ENCODE measurements around the gene DDIT4. TPM values are rescaled to one million over a fixed set of nuclear protein-coding genes. Genes with fewer than 3 reads are reported as not detected.

Gene DDIT4
- total and polyA plus RNA-seq, 2 of the 4 experiments (the other 2 are of a cell fraction) = 59.6 to 108 TPM

DNA sequence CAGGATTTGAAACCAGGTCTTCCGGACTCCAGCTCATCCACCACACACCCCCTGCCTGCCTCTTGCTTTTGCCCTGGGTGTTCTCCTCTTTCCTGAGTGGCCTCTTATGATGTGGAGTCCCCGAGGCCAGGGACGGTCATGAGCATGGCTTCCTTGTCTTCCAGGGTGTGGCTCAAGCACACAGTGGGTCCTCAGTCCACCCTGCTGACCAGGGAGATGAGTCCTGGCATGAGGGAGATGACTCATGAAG, 48.2 kb downstream of the DDIT4 start:
- H3K9ac ChIP-seq (ENCODE audit: low read depth, low read length) = no peak overlapping the region
- peak overlapping the region; percentile 68; the same call in 1 of the 2 replicates for H3K56ac ChIP-seq (ENCODE audit: extremely low read depth, insufficient read depth, low read length)
- no peaks in the 10 kb centered on the region for H4K20me1 ChIP-seq (ENCODE audit: insufficient read depth, low read length)
- H2AFZ ChIP-seq (replicated peaks; ENCODE audit: low read length, poor library complexity) = peak overlapping the region; percentile 84
- peaks cover 0 to 22% of the 10 kb centered on the region in 2 experiments; a peak in 2 of 4 replicates for H3K79me1 ChIP-seq (ENCODE audit: low read depth in 1 of 2, low read length in 2 of 2)
- no peaks in the 10 kb centered on the region for H3K9me3 ChIP-seq (ENCODE audit: control insufficient read depth, insufficient read depth, low read length)
- peak overlapping the region; percentile 92 to 99; a peak in 2 of 4 replicates for H4K8ac ChIP-seq (ENCODE audit: low read depth in 2 of 2, low read length in 2 of 2)
- H3K27ac ChIP-seq (ENCODE audit: insufficient read depth, low read length) = peak overlapping the region; percentile 96
- 80% methylated on average over 2 of the region's 3 CpGs; no CpG with 5 or more reads in 1 of the 2 experiments for WGBS, 2 experiments (ENCODE audit: extremely low coverage in 2 of 2, insufficient read length in 1 of 2)
- POLR2A ChIA-PET (ENCODE audit: unreplicated experiment) = interaction anchor here (0.6 kb wide), 1 partner anchor 40 kb away, joined by 3 read pairs; no protein-coding TSS in a partner anchor
- peak overlapping the region; percentile 93 for H2BK5ac ChIP-seq (ENCODE audit: low read depth, low read length, poor library complexity, severe bottlenecking)
- peak overlapping the region; percentile 97; the same call in 2 of the 3 replicates for H2BK15ac ChIP-seq (ENCODE audit: low read depth, low read length)
- peak overlapping the region; percentile 98 for H3K4ac ChIP-seq (ENCODE audit: low read depth, low read length)
- CTCF ChIA-PET = interaction anchor here (1.6 kb wide), 1 partner anchor 273 kb away, joined by 3 read pairs; no protein-coding TSS in a partner anchor
- H3K14ac ChIP-seq (replicated peaks; ENCODE audit: low read depth, low read length) = peak overlapping the region; percentile 92
- BruUV-seq (replicated peaks) = no TSS peak
- H3K18ac ChIP-seq (ENCODE audit: low read depth, low read length) = peak overlapping the region; percentile 44
- no peaks in the 10 kb centered on the region for H3K27me3 ChIP-seq (ENCODE audit: control insufficient read depth, insufficient read depth, low read length)
- H2BK120ac ChIP-seq (ENCODE audit: low read depth, low read length) = peak overlapping the region; percentile 98
- in situ Hi-C loops (cut with MboI; ENCODE audit: low sequenced_read_pairs) (loop anchor here (10.0 kb wide), 1 partner anchor 357 kb away; the partner anchor contains the start of gene CHST3), dilution Hi-C loops (cut with HindIII; ENCODE audit: low sequenced_read_pairs, unreplicated experiment) (no loop called here), intact Hi-C loops (cut with micrococcal nuclease) (no loop called here)
- peak overlapping the region; percentile 91 for H2BK20ac ChIP-seq (ENCODE audit: low read depth, low read length)
- peaks cover 42% of the 10 kb centered on the region for H3K4me1 ChIP-seq (ENCODE audit: control insufficient read depth, insufficient read depth, low read length)
- H2AK9ac ChIP-seq (replicated peaks; ENCODE audit: low read depth, low read length, poor library complexity) = peak overlapping the region; percentile 97
- H3K36me3 ChIP-seq (ENCODE audit: control insufficient read depth, insufficient read depth, low read length) = no peaks in the 10 kb centered on the region
- H3K4me3 ChIP-seq (ENCODE audit: insufficient read depth, low read depth, low read length) = no peak overlapping the region
- peak overlapping the region; percentile 100 for H2AK5ac ChIP-seq (ENCODE audit: low read depth, low read length)
- no peak overlapping the region for H3K4me2 ChIP-seq (ENCODE audit: low read depth, low read length)
- H4K5ac ChIP-seq (ENCODE audit: low read depth, low read length) = peak overlapping the region; percentile 6; the same call in 1 of the 2 replicates
- H3K23ac ChIP-seq (ENCODE audit: low read depth, low read length) = peak overlapping the region; percentile 89; the same call in 1 of the 2 replicates
- peak overlapping the region; percentile 99 for H4K91ac ChIP-seq (ENCODE audit: insufficient read depth, low read depth, low read length)
- ATAC-seq (ENCODE audit: low read depth) (no peak), DNase-seq (no peak)
- peaks cover 21% of the 10 kb centered on the region for H3K9me1 ChIP-seq (ENCODE audit: insufficient read depth, low read length)
- TF ChIP-seq CEBPB (IDR thresholded peaks at IDR 0.05; ENCODE audit: low read depth, low read length) (no peak), MAFK (IDR thresholded peaks at IDR 0.05; ENCODE audit: low read depth, low read length) (no peak), CHD1 (IDR thresholded peaks at IDR 0.05; ENCODE audit: low read depth, low read length) (no peak), SMC3 (IDR thresholded peaks at IDR 0.05; ENCODE audit: low read depth, low read length) (no peak), RCOR1 (IDR thresholded peaks at IDR 0.05; ENCODE audit: insufficient replicate concordance, low read length) (no peak), NFE2L2 (IDR thresholded peaks at IDR 0.05; ENCODE audit: low read depth, low read length) (no peak), MAZ (IDR thresholded peaks at IDR 0.05; ENCODE audit: borderline replicate concordance, low read depth, low read length) (no peak), RAD21 (IDR thresholded peaks at IDR 0.05; ENCODE audit: low read length) (no peak), BHLHE40 (IDR thresholded peaks at IDR 0.05; ENCODE audit: low read depth, low read length) (no peak), RFX5 (IDR thresholded peaks at IDR 0.05; ENCODE audit: low read depth, low read length) (no peak), MXI1 (IDR thresholded peaks at IDR 0.05; ENCODE audit: borderline replicate concordance, low read depth, low read length) (no peak), POLR2A (IDR thresholded peaks at IDR 0.05; ENCODE audit: low read depth, low read length) (no peak)
- TF ChIP-seq, protein P1, sequence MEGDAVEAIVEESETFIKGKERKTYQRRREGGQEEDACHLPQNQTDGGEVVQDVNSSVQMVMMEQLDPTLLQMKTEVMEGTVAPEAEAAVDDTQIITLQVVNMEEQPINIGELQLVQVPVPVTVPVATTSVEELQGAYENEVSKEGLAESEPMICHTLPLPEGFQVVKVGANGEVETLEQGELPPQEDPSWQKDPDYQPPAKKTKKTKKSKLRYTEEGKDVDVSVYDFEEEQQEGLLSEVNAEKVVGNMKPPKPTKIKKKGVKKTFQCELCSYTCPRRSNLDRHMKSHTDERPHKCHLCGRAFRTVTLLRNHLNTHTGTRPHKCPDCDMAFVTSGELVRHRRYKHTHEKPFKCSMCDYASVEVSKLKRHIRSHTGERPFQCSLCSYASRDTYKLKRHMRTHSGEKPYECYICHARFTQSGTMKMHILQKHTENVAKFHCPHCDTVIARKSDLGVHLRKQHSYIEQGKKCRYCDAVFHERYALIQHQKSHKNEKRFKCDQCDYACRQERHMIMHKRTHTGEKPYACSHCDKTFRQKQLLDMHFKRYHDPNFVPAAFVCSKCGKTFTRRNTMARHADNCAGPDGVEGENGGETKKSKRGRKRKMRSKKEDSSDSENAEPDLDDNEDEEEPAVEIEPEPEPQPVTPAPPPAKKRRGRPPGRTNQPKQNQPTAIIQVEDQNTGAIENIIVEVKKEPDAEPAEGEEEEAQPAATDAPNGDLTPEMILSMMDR (conservative IDR thresholded peaks at IDR 0.05; ENCODE audit: low read depth, low read length) = no peak
- TF ChIP-seq, protein P2, sequence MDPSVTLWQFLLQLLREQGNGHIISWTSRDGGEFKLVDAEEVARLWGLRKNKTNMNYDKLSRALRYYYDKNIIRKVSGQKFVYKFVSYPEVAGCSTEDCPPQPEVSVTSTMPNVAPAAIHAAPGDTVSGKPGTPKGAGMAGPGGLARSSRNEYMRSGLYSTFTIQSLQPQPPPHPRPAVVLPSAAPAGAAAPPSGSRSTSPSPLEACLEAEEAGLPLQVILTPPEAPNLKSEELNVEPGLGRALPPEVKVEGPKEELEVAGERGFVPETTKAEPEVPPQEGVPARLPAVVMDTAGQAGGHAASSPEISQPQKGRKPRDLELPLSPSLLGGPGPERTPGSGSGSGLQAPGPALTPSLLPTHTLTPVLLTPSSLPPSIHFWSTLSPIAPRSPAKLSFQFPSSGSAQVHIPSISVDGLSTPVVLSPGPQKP (IDR thresholded peaks at IDR 0.05; ENCODE audit: borderline replicate concordance, low read depth, low read length) = no peak
